HG02943 (cell line): Measurements from ENCODE around the gene OR10V1.
"Not testable (repeated sequence)": the region's sequence is repeated elsewhere in the genome, so short reads cannot be mapped to it uniquely, and the experiment has no call there.

ENCODE experiments used
- ATAC-seq: cut with Tn5 transposase; IDR thresholded peaks from one replicate; pipeline ENCODE4 v1.9.1; 2021; ENCODE audit warnings: mild to moderate bottlenecking, low read depth, moderate library complexity; ENCODE audit not compliant: unreplicated experiment

The OR10V1 gene

GRCh38 chr11:59716051-59716450, 2.4 kb upstream of the OR10V1 start:
- ATAC-seq: no peak

GRCh38 chr11:59710136-59710847, 3.4 kb downstream of the OR10V1 start:
- ATAC-seq: no peak

- ATAC-seq: no peak
Observed at GRCh38 chr11:59708537-59708936, 5.1 kb downstream of the OR10V1 start.

GRCh38 chr11:59707371-59707770, 6.3 kb downstream of the OR10V1 start:
- no peak for ATAC-seq

- no peak for ATAC-seq
Observed at GRCh38 chr11:59706518-59707285, 6.9 kb downstream of the OR10V1 start.

GRCh38 chr11:59705294-59705693, 8.4 kb downstream of the OR10V1 start:
- ATAC-seq: no peak

- not testable (repeated sequence) for ATAC-seq
Observed at GRCh38 chr11:59703515-59703914, 10.1 kb downstream of the OR10V1 start.

GRCh38 chr11:59700157-59700556, 13.5 kb downstream of the OR10V1 start:
- ATAC-seq: not testable (repeated sequence)

- no peak for ATAC-seq
Observed at GRCh38 chr11:59698506-59698905, 15.1 kb downstream of the OR10V1 start.

GRCh38 chr11:59692915-59693314, 20.7 kb downstream of the OR10V1 start:
- ATAC-seq: no peak

GRCh38 chr11:59691156-59691555, 22.5 kb downstream of the OR10V1 start:
- no peak for ATAC-seq

- no peak for ATAC-seq
Observed at GRCh38 chr11:59689015-59689414, 24.6 kb downstream of the OR10V1 start.

GRCh38 chr11:59681260-59681725, 32.4 kb downstream of the OR10V1 start:
- ATAC-seq: not testable (repeated sequence)

GRCh38 chr11:59680287-59681154, 33.1 kb downstream of the OR10V1 start:
- ATAC-seq: peak; percentile 90

GRCh38 chr11:59679347-59679746, 34.3 kb downstream of the OR10V1 start:
- ATAC-seq: no peak

GRCh38 chr11:59678813-59679165, 34.9 kb downstream of the OR10V1 start:
- ATAC-seq: no peak

- ATAC-seq: no peak
Observed at GRCh38 chr11:59678118-59678812, 35.4 kb downstream of the OR10V1 start.

- ATAC-seq: no peak
Observed at GRCh38 chr11:59676205-59676604, 37.4 kb downstream of the OR10V1 start.

GRCh38 chr11:59674291-59674690, 39.4 kb downstream of the OR10V1 start:
- ATAC-seq: no peak

- no peak for ATAC-seq
Observed at GRCh38 chr11:59673291-59673690, 40.4 kb downstream of the OR10V1 start.
